H9 (cell line): ENCODE results near the gene ILDR2. TPM values are rescaled to one million over a fixed set of nuclear protein-coding genes. Genes with fewer than 3 reads are reported as not detected.

ENCODE experiments used
- DNase-seq: peaks from one replicate; pipeline ENCODE4 v3.0.0-alpha.2; 2017
- H2AFZ ChIP-seq: one replicate; pipeline ENCODE4 v1.6.1; 2013; ENCODE audit warnings: mild to moderate bottlenecking, low read length, control low read depth, moderate library complexity
- H2AK5ac ChIP-seq: 2 replicates; pipeline ENCODE4 v1.6.1; 2013; ENCODE audit warnings: low read length, control low read depth, mixed read lengths; ENCODE audit not compliant: insufficient read length
- H2BK120ac ChIP-seq: one replicate; pipeline ENCODE4 v1.6.1; 2013; ENCODE audit warnings: low read depth, mild to moderate bottlenecking, low read length, control low read depth, inconsistent platforms; ENCODE audit not compliant: poor library complexity, severe bottlenecking
- H2BK12ac ChIP-seq: 2 replicates; pipeline ENCODE4 v1.6.1; 2013; ENCODE audit warnings: low read length, control low read depth, mixed read lengths, low read depth; ENCODE audit not compliant: insufficient read length
- H2BK15ac ChIP-seq: 2 replicates; pipeline ENCODE4 v1.6.1; 2013; ENCODE audit warnings: low read depth, low read length, control low read depth
- H2BK20ac ChIP-seq: one replicate; pipeline ENCODE4 v1.6.1; 2013; ENCODE audit warnings: low read depth, mild to moderate bottlenecking, low read length, control low read depth, inconsistent platforms; ENCODE audit not compliant: poor library complexity, severe bottlenecking
- H2BK5ac ChIP-seq: 2 replicates; pipeline ENCODE4 v1.6.1; 2013; ENCODE audit warnings: low read length, control low read depth, mixed read lengths; ENCODE audit not compliant: insufficient read length
- H3K14ac ChIP-seq: 2 replicates; pipeline ENCODE4 v1.6.1; 2013; ENCODE audit warnings: low read length, control low read depth; ENCODE audit not compliant: insufficient read depth
- H3K18ac ChIP-seq: 2 replicates; pipeline ENCODE4 v1.6.1; 2013; ENCODE audit warnings: low read depth, mild to moderate bottlenecking, mixed read lengths, low read length, control low read depth; ENCODE audit not compliant: insufficient read length
- H3K23ac ChIP-seq: 2 replicates; pipeline ENCODE4 v1.6.1; 2013; ENCODE audit warnings: low read length, control low read depth, mixed read lengths, low read depth; ENCODE audit not compliant: insufficient read length
- H3K23me2 ChIP-seq: 2 replicates; pipeline ENCODE4 v1.6.1; 2013; ENCODE audit warnings: low read depth, mild to moderate bottlenecking, mixed read lengths, low read length, control low read depth; ENCODE audit not compliant: insufficient read length, poor library complexity, severe bottlenecking
- H3K27ac ChIP-seq: 2 replicates; pipeline ENCODE4 v1.5.1; 2013; ENCODE audit warnings: low read length, control low read depth, mixed read lengths, low read depth; ENCODE audit not compliant: insufficient read length
- H3K27me3 ChIP-seq: 2 replicates; pipeline ENCODE4 v1.6.1; 2013; ENCODE audit warnings: low read length, control low read depth, inconsistent platforms; ENCODE audit not compliant: insufficient read depth
- H3K4ac ChIP-seq: 2 replicates; pipeline ENCODE4 v1.6.1; 2013; ENCODE audit warnings: low read depth, mild to moderate bottlenecking, control low read depth, inconsistent platforms, low read length, moderate library complexity
- H3K4me1 ChIP-seq: 2 replicates; pipeline ENCODE4 v1.6.1; 2013; ENCODE audit warnings: low read length, control low read depth, inconsistent platforms; ENCODE audit not compliant: insufficient read depth
- H3K4me2 ChIP-seq: 2 replicates; pipeline ENCODE4 v1.6.1; 2013; ENCODE audit warnings: low read length, control low read depth, mixed read lengths; ENCODE audit not compliant: insufficient read length, insufficient read depth
- H3K56ac ChIP-seq: 2 replicates; pipeline ENCODE4 v1.6.1; 2013; ENCODE audit warnings: low read depth, mild to moderate bottlenecking, mixed read lengths, low read length, control low read depth; ENCODE audit not compliant: insufficient read length
- H3K79me1 ChIP-seq: 2 replicates; pipeline ENCODE4 v1.6.1; 2013; ENCODE audit warnings: low read depth, mild to moderate bottlenecking, moderate library complexity, low read length, control low read depth, inconsistent platforms; ENCODE audit not compliant: insufficient read depth, poor library complexity, severe bottlenecking
- H3K79me2 ChIP-seq: 2 replicates; pipeline ENCODE4 v1.6.1; 2013; ENCODE audit warnings: low read length, control low read depth, inconsistent platforms; ENCODE audit not compliant: insufficient read depth
- H3K9ac ChIP-seq: 2 replicates; pipeline ENCODE4 v1.6.1; 2013; ENCODE audit warnings: low read length, control low read depth, mixed read lengths; ENCODE audit not compliant: insufficient read length; ENCODE audit errors: extremely low read depth
- H3K9me3 ChIP-seq: one replicate; pipeline ENCODE4 v1.6.1; 2013; ENCODE audit warnings: low read depth, low read length, inconsistent platforms; ENCODE audit not compliant: control insufficient read depth
- H3T11ph ChIP-seq: one replicate; pipeline ENCODE4 v1.6.1; 2013; ENCODE audit warnings: mild to moderate bottlenecking, low read length, control low read depth, inconsistent platforms
- H4K20me1 ChIP-seq: one replicate; pipeline ENCODE4 v1.6.1; 2013; ENCODE audit not compliant: control insufficient read depth, insufficient read length, insufficient read depth
- H4K5ac ChIP-seq: 2 replicates; pipeline ENCODE4 v1.6.1; 2013; ENCODE audit warnings: low read depth, mild to moderate bottlenecking, mixed read lengths, low read length, control low read depth; ENCODE audit not compliant: insufficient read length
- H4K8ac ChIP-seq: replicated peaks from 2 replicates; pipeline ENCODE4 v1.6.1; 2013; ENCODE audit warnings: low read length, control low read depth, mixed read lengths, low read depth; ENCODE audit not compliant: insufficient read length
- H4K91ac ChIP-seq: 2 replicates; pipeline ENCODE4 v1.6.1; 2013; ENCODE audit warnings: low read depth, mild to moderate bottlenecking, moderate library complexity, mixed read lengths, low read length, control low read depth; ENCODE audit not compliant: insufficient read length
- H3K27ac Mint-ChIP-seq, 3 experiments: 2 replicates in 2 of 3; 3 replicates in 1 of 3; pipeline ENCODE4 v1.8.0; 2020 to 2021; ENCODE audit warnings: mixed read lengths in 3 of 3, mild to moderate bottlenecking in 1 of 3, moderate library complexity in 1 of 3
- H3K27me3 Mint-ChIP-seq: 2 replicates; pipeline ENCODE4 v1.8.0; 2021; ENCODE audit warnings: low read depth, mild to moderate bottlenecking, moderate library complexity, mixed read lengths
- H3K36me3 Mint-ChIP-seq, 3 experiments: 2 replicates in 2 of 3; 3 replicates in 1 of 3; pipeline ENCODE4 v1.8.0; 2020 to 2021; ENCODE audit warnings: low read depth in 3 of 3, mixed read lengths in 3 of 3; ENCODE audit not compliant: insufficient read depth in 1 of 3
- H3K4me1 Mint-ChIP-seq, 2 experiments: 2 replicates each; pipeline ENCODE4 v1.8.0; 2020; ENCODE audit warnings: mixed read lengths in 2 of 2
- H3K4me3 Mint-ChIP-seq, 2 experiments: 2 replicates in 1 of 2; 3 replicates in 1 of 2; pipeline ENCODE4 v1.8.0; 2020 to 2021; ENCODE audit warnings: mild to moderate bottlenecking in 2 of 2, mixed read lengths in 2 of 2, moderate library complexity in 1 of 2
- H3K9me3 Mint-ChIP-seq, 2 experiments: 2 replicates in 1 of 2; 3 replicates in 1 of 2; pipeline ENCODE4 v1.8.0; 2020; ENCODE audit warnings: mild to moderate bottlenecking in 2 of 2, mixed read lengths in 2 of 2, moderate library complexity in 1 of 2
- WGBS: extraction: QIAGEN DNeasy Blood & Tissue Kit; methylation state at CpG from one replicate; pipeline ENCODE4 v1.1.7; 2013; ENCODE audit warnings: missing lambda C conversion rate, low lambda C conversion rate, mixed read lengths; ENCODE audit not compliant: insufficient read length; ENCODE audit errors: extremely low coverage; 5-methylcytosine and 5-hydroxymethylcytosine counted together
- total RNA-seq: library from RNA; stranded (reverse); gene quantifications from 2 replicates; pipeline ENCODE4 v1.2.1, GENCODE V29; 2021
- TF ChIP-seq, protein P1 (sequence below): fragments of 200-600 bp; sonication (generic); conservative IDR thresholded peaks from 3 replicates; pipeline ENCODE4 v1.8.0; 2021; ENCODE audit warnings: antibody characterized with exemption, mild to moderate bottlenecking

ILDR2 gene
- total RNA-seq, 1 experiment from 2014 or later, result 1.1 TPM

DNA sequence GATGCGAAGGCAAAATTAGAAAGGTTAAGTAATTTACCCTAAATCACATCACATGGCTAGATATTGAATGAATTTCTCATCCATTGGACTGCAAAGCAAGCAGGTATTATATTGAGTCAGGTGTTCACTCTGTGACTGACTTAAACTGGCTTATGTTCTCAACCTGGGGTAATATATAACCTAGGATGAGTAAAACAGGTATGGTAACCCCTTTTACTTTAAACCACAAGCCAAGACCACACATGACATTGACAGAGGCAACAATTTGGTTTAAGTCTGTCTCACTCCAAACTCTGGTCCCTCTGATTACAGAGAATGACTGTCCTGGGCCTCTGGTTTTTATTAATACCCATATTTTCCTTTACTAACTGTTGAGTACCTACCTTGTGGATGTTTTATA lies 47.0 kb upstream of the ILDR2 start:
- no peaks in the 10 kb centered on the region for H3K79me2 ChIP-seq

More for the DNA sequence above, 47.0 kb upstream of the ILDR2 start:
- Histone ChIP-seq H3K4me2 (no peak overlapping the region), H2BK15ac (no peak overlapping the region), H3K27ac (no peak overlapping the region), H3K9ac (no peak overlapping the region), H3K9me3 (no peaks in the 10 kb centered on the region), H2BK5ac (no peak overlapping the region), H2BK20ac (no peak overlapping the region), H2AFZ (no peak overlapping the region), H3K23ac (no peak overlapping the region), H4K5ac (no peak overlapping the region), H3K4me1 (no peaks in the 10 kb centered on the region), H3K79me1 (no peaks in the 10 kb centered on the region), H3K14ac (no peak overlapping the region), H4K91ac (no peak overlapping the region), H2BK12ac (no peak overlapping the region), H4K20me1 (no peaks in the 10 kb centered on the region), H2AK5ac (no peak overlapping the region), H2BK120ac (no peak overlapping the region), H4K8ac (no peak overlapping the region), H3K4ac (no peak overlapping the region), H3K18ac (no peak overlapping the region), H3K56ac (no peak overlapping the region), H3K23me2 (no peaks in the 10 kb centered on the region), H3K27me3 (no peaks in the 10 kb centered on the region), H3T11ph (no peak overlapping the region)
- Mint-ChIP-seq H3K27me3 (no peaks in the 10 kb centered on the region; the same call in 1 of the 2 replicates), H3K9me3 (no peaks in the 10 kb centered on the region), H3K4me3 (no peak overlapping the region), H3K4me1 (no peaks in the 10 kb centered on the region), H3K27ac (no peak overlapping the region), H3K36me3 (no peaks in the 10 kb centered on the region)
- DNase-seq, result no peak
- no CpG with 5 or more reads among the region's 1 CpG for WGBS
- TF ChIP-seq, protein P1, sequence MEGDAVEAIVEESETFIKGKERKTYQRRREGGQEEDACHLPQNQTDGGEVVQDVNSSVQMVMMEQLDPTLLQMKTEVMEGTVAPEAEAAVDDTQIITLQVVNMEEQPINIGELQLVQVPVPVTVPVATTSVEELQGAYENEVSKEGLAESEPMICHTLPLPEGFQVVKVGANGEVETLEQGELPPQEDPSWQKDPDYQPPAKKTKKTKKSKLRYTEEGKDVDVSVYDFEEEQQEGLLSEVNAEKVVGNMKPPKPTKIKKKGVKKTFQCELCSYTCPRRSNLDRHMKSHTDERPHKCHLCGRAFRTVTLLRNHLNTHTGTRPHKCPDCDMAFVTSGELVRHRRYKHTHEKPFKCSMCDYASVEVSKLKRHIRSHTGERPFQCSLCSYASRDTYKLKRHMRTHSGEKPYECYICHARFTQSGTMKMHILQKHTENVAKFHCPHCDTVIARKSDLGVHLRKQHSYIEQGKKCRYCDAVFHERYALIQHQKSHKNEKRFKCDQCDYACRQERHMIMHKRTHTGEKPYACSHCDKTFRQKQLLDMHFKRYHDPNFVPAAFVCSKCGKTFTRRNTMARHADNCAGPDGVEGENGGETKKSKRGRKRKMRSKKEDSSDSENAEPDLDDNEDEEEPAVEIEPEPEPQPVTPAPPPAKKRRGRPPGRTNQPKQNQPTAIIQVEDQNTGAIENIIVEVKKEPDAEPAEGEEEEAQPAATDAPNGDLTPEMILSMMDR, result no peak
